Activated CD4-positive, alpha-beta T cell treated with anti-CD3 and anti-CD28 coated beads for 36 hours (primary cell): ENCODE data around the gene ZEB2. TPM values are rescaled to one million over a fixed set of nuclear protein-coding genes. Genes with fewer than 3 reads are reported as not detected.

Experiments
- ATAC-seq: fragments of 200-7000 bp; cut with Tn5 transposase; one replicate; pipeline ENCODE4 v1.10.0; 2021; ENCODE audit warnings: mild to moderate bottlenecking, moderate library complexity
- CTCF ChIA-PET: fragments of 350-600 bp; sonication (Branson Sonifier 250); formaldehyde crosslinking; loops from one replicate; lab custom pipeline; 2021; ENCODE audit warnings: antibody characterized with exemption; lab: Charles Lee
- POLR2A ChIA-PET: fragments of 350-600 bp; sonication (Branson Sonifier 250); formaldehyde crosslinking; loops from one replicate; lab custom pipeline; 2021; ENCODE audit warnings: antibody characterized with exemption, inconsistent platforms; lab: Charles Lee
- DNase-seq: peaks from one replicate; pipeline ENCODE4 v3.0.0-alpha.2; 2020
- H3K27ac Mint-ChIP-seq: one replicate; pipeline ENCODE4 v1.8.0; 2021; ENCODE audit warnings: mixed read lengths
- H3K27me3 Mint-ChIP-seq: one replicate; pipeline ENCODE4 v1.8.0; 2021; ENCODE audit warnings: mixed read lengths
- H3K36me3 Mint-ChIP-seq: one replicate; pipeline ENCODE4 v1.8.0; 2021; ENCODE audit warnings: low read depth, mixed read lengths
- H3K4me1 Mint-ChIP-seq: one replicate; pipeline ENCODE4 v1.8.0; 2021; ENCODE audit warnings: mixed read lengths
- H3K4me3 Mint-ChIP-seq: one replicate; pipeline ENCODE4 v1.8.0; 2021; ENCODE audit warnings: mild to moderate bottlenecking, moderate library complexity, mixed read lengths
- H3K9me3 Mint-ChIP-seq: one replicate; pipeline ENCODE4 v1.8.0; 2021; ENCODE audit warnings: low read depth, mixed read lengths
- intact Hi-C, 2 experiments: fragments of 100-400 bp; cut with DNase I in 1 of 2; cut with micrococcal nuclease in 1 of 2; formaldehyde crosslinking; loops; one replicate each; pipeline versions ENCODE4 v1.14.2 to v1.15.1; 2022 to 2024; cut with DNase I, micrococcal nuclease
- total RNA-seq, 2 experiments: library from RNA; stranded (reverse); gene quantifications; one replicate each; pipeline ENCODE4 v1.2.3, GENCODE V29; 2021

Gene ZEB2
- total RNA-seq, 2 experiments from 2014 or later, result 7.0 to 7.5 TPM

DNA sequence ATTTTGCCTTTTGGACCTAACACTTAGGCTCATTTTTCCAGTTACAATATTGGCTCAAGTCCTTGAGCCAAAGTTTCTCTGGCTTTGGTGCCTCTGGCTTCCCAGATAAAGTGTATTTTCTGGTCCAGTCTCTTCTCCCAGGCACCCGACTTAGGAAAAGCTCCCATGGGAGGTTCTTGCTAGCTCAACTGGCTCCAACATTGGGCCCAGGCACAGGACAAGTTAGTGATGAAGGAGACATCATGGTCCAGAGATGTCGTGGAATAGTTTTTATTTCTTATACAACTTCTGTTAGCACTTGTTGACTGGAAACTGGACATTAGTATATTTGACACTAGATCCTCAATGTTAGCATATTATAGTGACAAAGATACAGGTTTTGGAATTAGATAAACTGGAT, 8.2 kb upstream of the ZEB2 start:
- ATAC-seq (no peak), DNase-seq (no peak)
- Mint-ChIP-seq H3K9me3 (no peaks in the 10 kb centered on the region), H3K36me3 (no peaks in the 10 kb centered on the region), H3K4me1 (peaks cover 11% of the 10 kb centered on the region), H3K27ac (no peak overlapping the region), H3K4me3 (no peak overlapping the region), H3K27me3 (peaks cover 27% of the 10 kb centered on the region)
- POLR2A ChIA-PET, result no interaction called here
- intact Hi-C loops, result no loop called here
- CTCF ChIA-PET, result no interaction called here

DNA sequence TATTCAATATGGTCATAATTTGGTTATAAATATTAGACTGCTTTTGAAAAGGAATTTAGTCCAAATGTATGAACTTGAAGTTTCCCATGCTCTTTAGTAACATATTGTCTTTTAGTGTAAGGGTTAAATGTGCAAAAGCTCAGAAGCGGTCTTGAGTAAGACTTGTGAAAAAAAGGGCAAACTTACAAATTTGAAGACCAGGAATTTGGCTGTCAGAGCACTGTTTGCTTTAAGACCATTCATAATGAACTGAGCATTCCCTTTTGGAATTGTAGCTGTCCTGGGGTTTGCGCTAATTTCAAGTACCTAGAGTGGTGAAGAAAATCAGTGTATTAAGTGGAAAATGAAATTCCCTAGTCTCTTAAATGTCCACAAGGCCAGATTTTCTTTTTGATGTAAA, 6.9 kb upstream of the ZEB2 start:
- intact Hi-C loops, result no loop called here
- H3K27ac Mint-ChIP-seq, result no peak overlapping the region
- DNase-seq (no peak), ATAC-seq (no peak)
- peaks cover 20% of the 10 kb centered on the region for H3K4me1 Mint-ChIP-seq
- H3K27me3 Mint-ChIP-seq, result peaks cover 31% of the 10 kb centered on the region
- no peaks in the 10 kb centered on the region for H3K9me3 Mint-ChIP-seq
- H3K4me3 Mint-ChIP-seq, result no peak overlapping the region
- H3K36me3 Mint-ChIP-seq, result no peaks in the 10 kb centered on the region
- POLR2A ChIA-PET, result no interaction called here
- CTCF ChIA-PET, result no interaction called here

DNA sequence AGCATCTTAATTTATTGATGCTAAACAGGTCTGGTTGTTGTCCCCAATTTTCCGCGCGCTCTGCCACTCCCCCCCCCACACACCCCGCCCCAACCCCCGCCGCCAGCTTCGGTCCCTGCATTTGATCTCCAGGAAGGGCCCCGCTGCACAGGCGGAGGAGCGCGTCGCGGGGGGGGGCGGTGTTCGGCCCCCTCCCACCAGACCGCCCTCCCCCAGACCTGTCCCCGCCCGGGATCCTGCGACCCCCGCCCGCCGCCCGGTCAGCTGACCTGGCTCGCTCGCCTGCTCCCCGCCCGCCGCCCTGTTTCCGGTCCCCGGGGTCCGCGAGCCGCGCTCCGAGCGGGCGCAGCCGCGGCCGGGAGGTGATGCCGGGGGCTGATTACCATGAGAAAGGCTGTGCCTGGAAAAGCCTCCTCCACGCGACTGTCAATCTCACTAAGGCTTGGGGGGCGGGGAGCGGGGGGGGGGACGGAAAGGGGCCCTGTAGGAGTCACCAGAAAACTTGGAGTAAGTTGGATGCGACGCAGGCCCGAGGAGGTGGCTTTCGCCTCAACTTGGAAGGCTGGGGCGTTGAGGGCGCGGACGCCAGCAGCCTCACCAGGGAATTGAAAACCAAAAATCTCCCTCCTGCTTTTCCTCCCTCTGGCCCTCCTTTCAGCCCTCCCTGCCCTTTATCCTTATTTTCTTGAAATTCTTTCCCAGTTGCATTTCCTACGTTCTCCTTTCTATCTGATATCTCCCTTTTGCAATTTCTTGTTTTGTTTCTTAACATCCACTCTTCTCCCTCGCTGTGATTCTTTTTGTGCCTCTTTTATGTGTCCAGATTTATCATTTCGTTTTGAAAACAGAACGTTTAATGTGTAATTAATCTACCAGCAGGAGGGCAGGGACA, 4.4 kb upstream of the ZEB2 start:
- Mint-ChIP-seq H3K27ac (no peak overlapping the region), H3K4me1 (peaks cover 23% of the 10 kb centered on the region), H3K27me3 (peaks cover 40% of the 10 kb centered on the region), H3K9me3 (no peaks in the 10 kb centered on the region), H3K36me3 (no peaks in the 10 kb centered on the region), H3K4me3 (peak overlapping the region; percentile 71)
- POLR2A ChIA-PET, result interaction anchor here (0.7 kb wide), 1 partner anchor 56 kb away, joined by 3 read pairs; no protein-coding TSS in a partner anchor
- intact Hi-C loops, result no loop called here
- ATAC-seq (peak; percentile 42), DNase-seq (peak; percentile 40)
- CTCF ChIA-PET, result interaction anchor here (0.7 kb wide), 1 partner anchor 110 kb away, joined by 3 read pairs; no protein-coding TSS in a partner anchor

DNA sequence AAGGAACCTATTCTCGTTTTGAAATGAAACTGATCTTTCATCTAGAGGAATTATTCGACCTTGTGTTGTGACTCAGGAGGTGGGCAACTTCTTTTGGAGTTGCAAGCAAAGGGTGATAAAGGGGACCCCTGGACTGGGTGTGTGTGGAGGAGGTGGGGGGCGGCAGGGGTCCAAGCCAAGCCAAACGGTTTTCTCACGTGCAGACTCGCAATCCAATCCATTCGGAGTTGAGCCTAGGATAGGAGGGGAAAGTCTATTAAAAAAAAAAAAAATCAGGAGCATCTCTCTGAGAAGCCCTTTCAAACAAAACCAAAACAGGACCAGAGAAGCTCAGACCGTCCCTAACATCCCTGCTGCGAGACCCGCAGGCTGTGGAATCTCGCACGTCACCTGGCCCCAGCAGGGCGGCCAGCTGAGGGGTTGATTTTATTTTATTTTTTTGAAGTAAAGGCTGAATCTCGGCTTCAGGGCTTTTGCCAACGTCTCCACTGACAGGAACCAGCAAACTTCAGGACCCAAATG, 3.7 kb upstream of the ZEB2 start:
- POLR2A ChIA-PET, result interaction anchor here (0.7 kb wide), 1 partner anchor 57 kb away, joined by 3 read pairs; no protein-coding TSS in a partner anchor
- H3K27ac Mint-ChIP-seq, result no peak overlapping the region
- no peak for ATAC-seq

DNA sequence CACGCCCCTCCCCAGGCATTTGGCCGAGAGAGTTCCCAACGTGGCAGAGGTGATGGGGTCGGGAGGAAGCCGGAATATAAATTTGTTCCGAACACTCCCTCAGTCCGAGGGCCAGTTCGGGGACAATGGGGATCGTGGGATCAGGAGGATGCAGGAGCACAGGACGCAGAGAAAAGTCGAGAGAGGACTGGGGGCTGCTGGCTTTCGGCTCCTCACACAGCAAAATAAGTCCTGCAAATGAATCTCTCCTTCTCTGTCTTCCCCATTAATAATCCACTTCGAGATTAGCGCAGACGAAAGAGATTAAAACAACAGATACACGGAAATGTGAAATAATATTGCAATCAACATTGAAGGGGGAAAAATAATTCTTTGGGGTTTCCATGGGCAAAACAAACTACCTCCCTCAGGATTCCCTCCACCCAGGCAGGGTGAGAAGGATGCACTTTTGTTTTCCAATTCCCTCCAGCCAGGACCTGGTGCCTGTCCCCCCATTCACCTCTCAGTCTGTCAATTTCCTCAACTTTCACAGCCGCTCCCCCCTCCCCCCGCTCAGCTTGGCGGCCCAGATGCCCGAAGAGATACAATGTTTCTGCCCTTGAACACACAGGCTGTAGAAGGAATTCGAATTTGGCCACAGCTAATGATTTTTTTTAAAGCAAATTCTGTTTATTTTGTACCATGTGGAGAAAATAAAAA, 3.1 kb upstream of the ZEB2 start:
- ATAC-seq, result no peak
- ChIA-PET CTCF (interaction anchor here (0.6 to 0.9 kb wide), 2 partner anchors 11 to 61 kb away, joined by 3 to 4 read pairs; no protein-coding TSS in a partner anchor), POLR2A (no interaction called here)
- peak; percentile 20 for DNase-seq
- no peak overlapping the region for H3K27ac Mint-ChIP-seq
- no peaks in the 10 kb centered on the region for H3K9me3 Mint-ChIP-seq
- H3K4me1 Mint-ChIP-seq, result peaks cover 23% of the 10 kb centered on the region
- intact Hi-C loops, result no loop called here
- no peaks in the 10 kb centered on the region for H3K36me3 Mint-ChIP-seq
- H3K4me3 Mint-ChIP-seq, result peak overlapping the region; percentile 71
- peaks cover 38% of the 10 kb centered on the region for H3K27me3 Mint-ChIP-seq

More for the DNA sequence above, 3.7 kb upstream of the ZEB2 start:
- H3K27me3 Mint-ChIP-seq, result peaks cover 40% of the 10 kb centered on the region
- H3K4me3 Mint-ChIP-seq, result peak overlapping the region; percentile 71
- H3K4me1 Mint-ChIP-seq, result peaks cover 23% of the 10 kb centered on the region
- CTCF ChIA-PET, result interaction anchor here (0.6 to 0.7 kb wide), 2 partner anchors 10 to 111 kb away, joined by 3 read pairs; no protein-coding TSS in a partner anchor
- DNase-seq, result no peak
- H3K9me3 Mint-ChIP-seq, result no peaks in the 10 kb centered on the region
- intact Hi-C loops, result no loop called here
- H3K36me3 Mint-ChIP-seq, result no peaks in the 10 kb centered on the region

DNA sequence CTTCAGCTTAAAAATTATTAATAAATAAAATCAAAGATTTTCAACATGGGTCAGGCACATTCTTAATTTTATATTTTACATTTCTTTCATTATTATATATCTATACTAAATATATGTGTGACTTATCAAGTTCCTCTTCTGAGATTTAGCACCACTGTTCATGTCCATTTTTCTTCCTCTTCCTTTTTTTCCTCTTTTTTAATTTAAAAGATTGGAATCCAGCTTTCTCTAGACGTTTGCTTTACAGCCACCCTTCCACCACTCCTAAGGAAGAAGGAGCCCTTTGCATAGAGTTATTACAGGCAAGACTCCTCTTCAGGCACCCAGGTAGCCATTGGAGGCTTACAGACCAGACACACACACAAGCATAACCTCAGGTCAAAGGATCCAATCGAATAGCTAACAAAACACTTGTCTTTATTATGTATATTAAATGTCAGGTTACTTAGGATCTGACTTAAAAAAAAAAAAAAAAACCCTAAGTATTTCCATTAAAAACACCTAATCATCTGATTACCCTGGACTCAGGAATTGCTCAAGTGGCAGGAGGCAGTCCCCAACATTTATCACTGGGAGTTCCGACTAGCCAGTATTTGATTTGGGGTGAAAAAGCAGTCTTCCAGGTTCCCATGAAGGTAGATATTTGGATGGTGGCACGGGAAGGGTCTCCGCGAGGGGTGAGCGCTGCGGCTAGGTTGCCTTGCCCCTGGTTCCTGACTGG, 2.4 kb upstream of the ZEB2 start:
- no peaks in the 10 kb centered on the region for H3K36me3 Mint-ChIP-seq
- no peak overlapping the region for H3K27ac Mint-ChIP-seq
- peak overlapping the region; percentile 71 for H3K4me3 Mint-ChIP-seq
- CTCF ChIA-PET, result interaction anchor here (0.9 kb wide), 1 partner anchor 61 kb away, joined by 4 read pairs; no protein-coding TSS in a partner anchor
- POLR2A ChIA-PET, result interaction anchor here (0.6 kb wide), 1 partner anchor 315 kb away, joined by 4 read pairs; no protein-coding TSS in a partner anchor
- H3K27me3 Mint-ChIP-seq, result peaks cover 38% of the 10 kb centered on the region
- ATAC-seq (no peak), DNase-seq (no peak)
- no peaks in the 10 kb centered on the region for H3K9me3 Mint-ChIP-seq
- peaks cover 23% of the 10 kb centered on the region for H3K4me1 Mint-ChIP-seq
- intact Hi-C loops, result no loop called here

DNA sequence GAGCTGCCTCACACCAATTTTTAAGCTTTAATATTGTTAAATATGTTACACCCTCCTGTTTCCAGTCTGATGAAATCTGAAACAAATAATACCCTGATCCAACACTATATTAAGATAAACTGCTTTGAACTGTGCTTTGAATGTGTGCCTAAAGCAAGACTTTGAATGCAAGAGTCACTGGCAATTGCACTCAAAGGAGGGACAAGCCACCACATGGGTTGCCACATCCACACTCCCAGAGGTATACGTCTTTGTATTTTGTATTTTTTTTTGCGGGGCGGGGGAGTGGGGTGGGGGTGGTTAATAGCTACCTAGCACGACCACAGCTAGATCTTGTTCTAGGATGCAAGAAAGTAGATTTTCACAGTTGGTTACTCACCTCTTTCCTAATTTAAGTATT, 1.8 kb upstream of the ZEB2 start:
- no peak overlapping the region for H3K4me3 Mint-ChIP-seq
- H3K9me3 Mint-ChIP-seq, result no peaks in the 10 kb centered on the region
- intact Hi-C loops, result no loop called here
- ATAC-seq (no peak), DNase-seq (no peak)
- ChIA-PET POLR2A (interaction anchor here (0.6 kb wide), 1 partner anchor 314 kb away, joined by 4 read pairs; no protein-coding TSS in a partner anchor), CTCF (interaction anchor here (0.9 kb wide), 1 partner anchor 62 kb away, joined by 4 read pairs; no protein-coding TSS in a partner anchor)
- H3K27me3 Mint-ChIP-seq, result peaks cover 38% of the 10 kb centered on the region
- no peak overlapping the region for H3K27ac Mint-ChIP-seq
- H3K4me1 Mint-ChIP-seq, result peaks cover 23% of the 10 kb centered on the region
- H3K36me3 Mint-ChIP-seq, result no peaks in the 10 kb centered on the region

DNA sequence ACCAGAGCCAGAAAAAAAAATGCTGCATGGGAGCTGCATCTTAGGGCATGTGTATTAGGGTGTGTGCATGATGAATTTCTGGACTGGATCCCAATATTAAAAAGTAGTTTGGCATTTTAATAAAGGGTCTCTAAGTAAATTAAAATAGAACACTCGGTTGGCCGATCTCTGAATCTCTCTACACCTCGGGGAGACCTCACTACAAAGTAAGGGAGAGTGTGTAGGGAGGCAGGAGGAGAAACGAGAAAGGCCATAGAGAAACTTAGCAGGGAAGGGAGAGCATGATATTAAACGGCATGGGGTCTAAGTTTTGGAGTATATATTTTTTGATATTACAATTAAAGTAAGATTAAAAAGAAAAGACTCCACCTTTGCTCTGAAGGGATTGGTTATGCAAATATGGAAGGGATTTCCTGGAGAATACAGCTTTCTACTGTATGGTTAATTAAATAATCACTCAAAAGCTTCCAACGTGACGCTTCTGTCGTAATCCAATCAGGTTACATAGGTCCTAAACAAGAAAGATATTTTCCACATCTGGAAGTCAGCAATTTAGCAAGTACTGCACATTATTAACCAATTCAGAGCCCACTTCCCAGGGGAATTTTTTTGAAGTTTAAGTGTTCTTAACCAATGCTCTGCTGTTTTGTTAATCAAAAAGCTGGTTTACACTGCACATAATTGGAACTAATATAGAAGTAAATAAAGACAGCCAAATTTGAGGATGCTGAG, 1.0 kb upstream of the ZEB2 start:
- DNase-seq (no peak), ATAC-seq (no peak)
- ChIA-PET POLR2A (no interaction called here), CTCF (no interaction called here)
- Mint-ChIP-seq H3K36me3 (no peaks in the 10 kb centered on the region), H3K4me3 (no peak overlapping the region), H3K9me3 (no peaks in the 10 kb centered on the region), H3K4me1 (peaks cover 23% of the 10 kb centered on the region), H3K27me3 (peaks cover 38% of the 10 kb centered on the region), H3K27ac (no peak overlapping the region)
- intact Hi-C loops, result no loop called here

DNA sequence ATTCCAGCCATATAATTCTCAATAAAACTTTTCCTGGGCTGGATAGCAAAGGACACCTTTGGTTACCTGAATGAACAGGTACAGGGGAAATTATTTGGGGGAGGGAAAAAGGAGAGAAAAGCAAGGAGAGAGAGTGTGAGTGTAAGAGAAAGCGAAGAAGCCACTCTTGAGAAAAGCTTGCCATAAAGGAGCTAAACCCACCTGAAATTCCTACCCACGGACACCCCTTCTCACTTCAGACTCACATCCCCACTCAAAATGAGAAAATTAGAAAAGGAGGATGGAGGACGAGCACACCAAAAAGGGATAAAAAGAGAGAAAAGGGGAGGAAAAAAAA, 354 bp downstream of the ZEB2 start:
- Mint-ChIP-seq H3K36me3 (no peaks in the 10 kb centered on the region), H3K9me3 (no peaks in the 10 kb centered on the region), H3K4me1 (peaks cover 27% of the 10 kb centered on the region), H3K4me3 (no peak overlapping the region), H3K27me3 (peaks cover 38% of the 10 kb centered on the region), H3K27ac (no peak overlapping the region)
- intact Hi-C loops, result loop anchor here (2.0 to 10.0 kb wide), 6 partner anchors 63 to 1395 kb away; partner anchors contain the start of gene ARHGAP15 (in 2 of the 2)
- POLR2A ChIA-PET, result interaction anchor here (0.6 kb wide), 1 partner anchor 48 kb away, joined by 6 read pairs; no protein-coding TSS in a partner anchor
- CTCF ChIA-PET, result no interaction called here
- ATAC-seq (no peak), DNase-seq (no peak)
